Activated CD8-positive, alpha-beta memory T cell treated with anti-CD3 and anti-CD28 coated beads, Interleukin-2, amount 10 ng/mL, durations not matched to agents 7 days and 5 days (primary cell): ENCODE data around the gene HMCN2. TPM values are rescaled to one million over a fixed set of nuclear protein-coding genes. Genes with fewer than 3 reads are reported as not detected.

Experiments used
- ATAC-seq: fragments of 150-1000 bp; cut with Tn5 transposase; one replicate; pipeline ENCODE4 v1.10.0; 2021; ENCODE audit warnings: moderate library complexity
- CTCF ChIA-PET: fragments of 350-600 bp; sonication (Branson Sonifier 250); formaldehyde crosslinking; loops from one replicate; lab custom pipeline; 2021; ENCODE audit warnings: antibody characterized with exemption; lab: Charles Lee
- DNase-seq: peaks from one replicate; pipeline ENCODE4 v3.0.0-alpha.2; 2020
- H3K27ac Mint-ChIP-seq: one replicate; pipeline ENCODE4 v1.8.0; 2021; ENCODE audit warnings: mild to moderate bottlenecking, mixed read lengths
- H3K27me3 Mint-ChIP-seq: one replicate; pipeline ENCODE4 v1.8.0; 2021; ENCODE audit warnings: mixed read lengths
- H3K36me3 Mint-ChIP-seq: one replicate; pipeline ENCODE4 v1.8.0; 2021; ENCODE audit warnings: mild to moderate bottlenecking, mixed read lengths
- H3K4me1 Mint-ChIP-seq: one replicate; pipeline ENCODE4 v1.8.0; 2021; ENCODE audit warnings: mixed read lengths
- H3K4me3 Mint-ChIP-seq: one replicate; pipeline ENCODE4 v1.8.0; 2021; ENCODE audit warnings: mild to moderate bottlenecking, moderate library complexity, mixed read lengths
- H3K9me3 Mint-ChIP-seq: one replicate; pipeline ENCODE4 v1.8.0; 2022; ENCODE audit warnings: low read depth, mixed read lengths
- total RNA-seq, 2 experiments: library from RNA; stranded (reverse); gene quantifications; one replicate each; pipeline ENCODE4 v1.2.3, GENCODE V29; 2021

HMCN2 gene
- total RNA-seq, 2 experiments from 2014 or later: not detected

- Mint-ChIP-seq H3K4me1 (no peaks in the 10 kb centered on the region), H3K27me3 (peaks cover 11% of the 10 kb centered on the region), H3K9me3 (no peaks in the 10 kb centered on the region), H3K27ac (no peak overlapping the region), H3K36me3 (no peaks in the 10 kb centered on the region), H3K4me3 (no peak overlapping the region)
- ATAC-seq (no peak), DNase-seq (no peak)
- CTCF ChIA-PET: interaction anchor here (8.6 kb wide), 1 partner anchor 225 kb away, joined by 135 read pairs; no protein-coding TSS in a partner anchor
Measured at GRCh38 chr9:130458027-130458803, 192.7 kb downstream of the HMCN2 start.

GRCh38 chr9:130458804-130459067 lies 193.2 kb downstream of the HMCN2 start:
- Mint-ChIP-seq H3K36me3 (no peaks in the 10 kb centered on the region), H3K4me3 (no peak overlapping the region), H3K27me3 (peaks cover 11% of the 10 kb centered on the region), H3K27ac (no peak overlapping the region), H3K9me3 (no peaks in the 10 kb centered on the region), H3K4me1 (no peaks in the 10 kb centered on the region)
- CTCF ChIA-PET: interaction anchor here (8.6 kb wide), 1 partner anchor 224 kb away, joined by 135 read pairs; no protein-coding TSS in a partner anchor
- no peak for DNase-seq
- ATAC-seq: no peak

GRCh38 chr9:130459151-130459550 lies 193.6 kb downstream of the HMCN2 start:
- Mint-ChIP-seq H3K36me3 (no peaks in the 10 kb centered on the region), H3K27ac (no peak overlapping the region), H3K4me1 (no peaks in the 10 kb centered on the region), H3K4me3 (no peak overlapping the region), H3K27me3 (peaks cover 11% of the 10 kb centered on the region), H3K9me3 (no peaks in the 10 kb centered on the region)
- CTCF ChIA-PET: interaction anchor here (1.6 to 8.6 kb wide), 2 partner anchors 224 to 234 kb away, joined by 5 to 135 read pairs; partner anchors contain the start of gene EXOSC2
- no peak for DNase-seq
- no peak for ATAC-seq

GRCh38 chr9:130459941-130460669 lies 194.5 kb downstream of the HMCN2 start:
- H3K36me3 Mint-ChIP-seq: no peaks in the 10 kb centered on the region
- no peaks in the 10 kb centered on the region for H3K4me1 Mint-ChIP-seq
- no peak for DNase-seq
- H3K27ac Mint-ChIP-seq: no peak overlapping the region
- CTCF ChIA-PET: interaction anchor here (0.7 to 8.6 kb wide), 7 partner anchors 8 to 241 kb away, joined by 3 to 135 read pairs (median 4); partner anchors contain the start of gene EXOSC2
- no peak for ATAC-seq
- peaks cover 11% of the 10 kb centered on the region for H3K27me3 Mint-ChIP-seq
- no peak overlapping the region for H3K4me3 Mint-ChIP-seq
- H3K9me3 Mint-ChIP-seq: no peaks in the 10 kb centered on the region

GRCh38 chr9:130461218-130461630 lies 195.7 kb downstream of the HMCN2 start:
- peaks cover 12% of the 10 kb centered on the region for H3K27me3 Mint-ChIP-seq
- no peak overlapping the region for H3K4me3 Mint-ChIP-seq
- H3K9me3 Mint-ChIP-seq: no peaks in the 10 kb centered on the region
- no peaks in the 10 kb centered on the region for H3K36me3 Mint-ChIP-seq
- DNase-seq (peak; percentile 73), ATAC-seq (peak; percentile 78)
- no peak overlapping the region for H3K27ac Mint-ChIP-seq
- CTCF ChIA-PET: interaction anchor here (0.7 to 8.6 kb wide), 6 partner anchors 9 to 240 kb away, joined by 3 to 135 read pairs (median 4); no protein-coding TSS in a partner anchor
- H3K4me1 Mint-ChIP-seq: no peaks in the 10 kb centered on the region

- Mint-ChIP-seq H3K27me3 (peaks cover 17% of the 10 kb centered on the region), H3K27ac (no peak overlapping the region), H3K4me1 (no peaks in the 10 kb centered on the region), H3K36me3 (no peaks in the 10 kb centered on the region), H3K4me3 (no peak overlapping the region), H3K9me3 (no peaks in the 10 kb centered on the region)
- DNase-seq: no peak
- no peak for ATAC-seq
- CTCF ChIA-PET: interaction anchor here (1.0 to 8.6 kb wide), 4 partner anchors 10 to 221 kb away, joined by 3 to 135 read pairs (median 5); no protein-coding TSS in a partner anchor
Measured at GRCh38 chr9:130461731-130462130, 196.2 kb downstream of the HMCN2 start.

- ATAC-seq (no peak), DNase-seq (no peak)
- Mint-ChIP-seq H3K36me3 (no peaks in the 10 kb centered on the region), H3K27me3 (peaks cover 29% of the 10 kb centered on the region), H3K4me1 (no peaks in the 10 kb centered on the region), H3K9me3 (no peaks in the 10 kb centered on the region), H3K4me3 (no peak overlapping the region), H3K27ac (no peak overlapping the region)
- CTCF ChIA-PET: interaction anchor here (0.9 to 8.6 kb wide), 3 partner anchors 220 to 583 kb away, joined by 3 to 135 read pairs (median 6); partner anchors contain the start of gene EXOSC2
Measured at GRCh38 chr9:130462685-130463540, 197.4 kb downstream of the HMCN2 start.

GRCh38 chr9:130463763-130464745 lies 198.5 kb downstream of the HMCN2 start:
- Mint-ChIP-seq H3K27ac (no peak overlapping the region), H3K27me3 (peaks cover 37% of the 10 kb centered on the region), H3K4me3 (no peak overlapping the region), H3K36me3 (no peaks in the 10 kb centered on the region), H3K4me1 (no peaks in the 10 kb centered on the region), H3K9me3 (no peaks in the 10 kb centered on the region)
- ATAC-seq: no peak
- CTCF ChIA-PET: interaction anchor here (1.9 to 8.6 kb wide), 2 partner anchors 219 to 229 kb away, joined by 6 to 135 read pairs; partner anchors contain the start of gene EXOSC2
- no peak for DNase-seq

GRCh38 chr9:130465383-130466096 lies 200.0 kb downstream of the HMCN2 start:
- Mint-ChIP-seq H3K27ac (no peak overlapping the region), H3K36me3 (no peaks in the 10 kb centered on the region), H3K27me3 (peaks cover 37% of the 10 kb centered on the region), H3K4me1 (no peaks in the 10 kb centered on the region), H3K4me3 (no peak overlapping the region), H3K9me3 (no peaks in the 10 kb centered on the region)
- CTCF ChIA-PET: interaction anchor here (0.6 to 8.6 kb wide), 3 partner anchors 17 to 291 kb away, joined by 3 to 135 read pairs (median 5); no protein-coding TSS in a partner anchor
- DNase-seq (no peak), ATAC-seq (no peak)

- Mint-ChIP-seq H3K4me3 (no peak overlapping the region), H3K36me3 (no peaks in the 10 kb centered on the region), H3K27me3 (peaks cover 38% of the 10 kb centered on the region), H3K27ac (no peak overlapping the region), H3K9me3 (no peaks in the 10 kb centered on the region), H3K4me1 (no peaks in the 10 kb centered on the region)
- ATAC-seq (no peak), DNase-seq (no peak)
- CTCF ChIA-PET: interaction anchor here (1.2 to 1.6 kb wide), 3 partner anchors 18 to 217 kb away, joined by 3 to 8 read pairs (median 5); no protein-coding TSS in a partner anchor
Measured at GRCh38 chr9:130466537-130467217, 201.1 kb downstream of the HMCN2 start.

GRCh38 chr9:130467316-130467715 lies 201.8 kb downstream of the HMCN2 start:
- Mint-ChIP-seq H3K36me3 (no peaks in the 10 kb centered on the region), H3K4me3 (no peak overlapping the region), H3K27me3 (peaks cover 38% of the 10 kb centered on the region), H3K9me3 (no peaks in the 10 kb centered on the region), H3K27ac (no peak overlapping the region), H3K4me1 (no peaks in the 10 kb centered on the region)
- ATAC-seq: no peak
- no peak for DNase-seq
- CTCF ChIA-PET: interaction anchor here (1.0 to 1.9 kb wide), 4 partner anchors 93 to 234 kb away, joined by 3 to 8 read pairs (median 4); no protein-coding TSS in a partner anchor
